GOT3 (cell line): Measurements from ENCODE around the gene SLC35F3.

Source experiments
- DNase-seq: peaks from one replicate; lab custom pipeline; 2025; ENCODE audit warnings: mixed read lengths; lab: John Stamatoyannopoulos, UW

Gene SLC35F3

DNA sequence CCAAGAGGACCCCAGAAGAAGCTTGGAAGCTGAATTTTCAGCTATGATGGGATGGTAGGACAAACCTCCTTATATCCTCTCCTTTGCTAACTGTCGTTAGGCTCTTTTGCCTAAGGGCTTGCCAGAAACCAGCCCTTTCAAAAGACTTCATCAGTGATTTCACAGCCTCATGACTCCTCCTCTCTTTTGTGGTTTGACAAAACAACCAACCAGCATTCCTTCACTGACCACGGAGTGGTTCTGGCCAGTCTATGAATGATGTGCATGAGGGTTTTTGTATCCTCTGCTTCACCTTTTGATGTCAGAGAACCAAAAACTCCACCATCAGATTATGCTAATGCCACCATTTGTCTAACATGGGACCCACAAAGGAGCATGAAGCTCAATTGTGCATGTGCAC is 351.9 kb downstream of the SLC35F3 start:
- no peak for DNase-seq

DNA sequence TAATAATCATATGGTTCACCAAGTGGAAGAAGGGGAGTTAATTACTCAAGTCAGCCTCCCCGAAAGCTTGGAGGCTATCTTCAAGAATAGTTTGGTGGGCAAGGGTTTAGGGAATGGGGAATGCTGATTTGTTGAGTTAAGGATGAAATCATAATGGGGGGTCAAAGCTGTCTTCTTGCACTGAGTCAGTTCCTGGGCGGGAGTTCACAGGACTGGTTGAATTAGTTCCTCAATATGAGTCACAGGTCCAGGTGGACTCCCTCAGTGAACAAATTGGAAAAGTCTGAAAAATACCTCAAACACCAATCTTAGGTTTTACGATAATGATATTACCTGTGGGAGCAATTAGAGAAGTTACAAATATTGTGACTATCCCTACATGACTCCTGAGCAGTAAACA is 353.6 kb downstream of the SLC35F3 start:
- DNase-seq = no peak

GRCh38 chr1:234260578-234260977 is 356.1 kb downstream of the SLC35F3 start:
- no peak for DNase-seq

- no peak for DNase-seq
Observed at GRCh38 chr1:234261545-234261944, 357.1 kb downstream of the SLC35F3 start.

- no peak for DNase-seq
Observed at GRCh38 chr1:234262007-234262753, 357.7 kb downstream of the SLC35F3 start.

- no peak for DNase-seq
Observed at GRCh38 chr1:234262754-234263105, 358.3 kb downstream of the SLC35F3 start.

DNA sequence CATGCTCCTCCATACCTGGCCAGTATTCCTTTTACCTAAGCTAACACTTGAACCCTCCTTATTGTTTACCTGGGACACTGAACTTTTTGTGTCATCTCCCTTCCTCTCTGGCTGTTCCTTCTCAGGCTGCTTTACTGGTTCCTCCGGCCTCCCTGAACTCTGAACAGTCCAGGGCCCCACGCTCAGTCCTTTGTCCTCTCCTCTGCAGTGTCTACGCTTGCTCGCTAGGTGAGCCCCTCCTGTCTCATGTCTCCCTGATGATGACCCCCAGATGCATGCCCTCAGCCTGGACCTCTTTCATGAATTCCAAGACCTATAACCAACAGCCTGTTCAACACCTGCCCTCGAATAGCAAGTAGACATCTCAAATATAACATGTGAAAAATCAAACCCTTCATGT is 360.4 kb downstream of the SLC35F3 start:
- no peak for DNase-seq

DNA sequence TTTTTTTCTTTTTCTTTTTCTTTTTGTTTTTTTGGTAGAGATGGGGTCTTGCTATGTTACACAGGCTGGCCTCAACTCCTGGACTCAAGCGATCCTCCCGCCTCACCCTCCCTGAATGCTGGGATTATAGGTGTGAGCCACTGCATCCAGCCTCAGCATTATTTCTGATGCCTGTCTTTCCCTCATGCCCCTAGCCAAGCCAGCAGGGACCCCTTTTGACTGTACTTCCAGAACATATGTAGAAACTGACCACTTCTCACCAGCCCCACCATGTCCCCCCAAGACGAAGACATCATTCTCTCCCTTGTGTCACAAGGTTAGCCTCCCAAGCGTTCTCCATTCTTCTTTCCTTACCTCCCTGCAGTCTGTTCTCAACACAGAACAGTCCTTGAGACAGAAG is 360.8 kb downstream of the SLC35F3 start:
- no peak for DNase-seq

DNA sequence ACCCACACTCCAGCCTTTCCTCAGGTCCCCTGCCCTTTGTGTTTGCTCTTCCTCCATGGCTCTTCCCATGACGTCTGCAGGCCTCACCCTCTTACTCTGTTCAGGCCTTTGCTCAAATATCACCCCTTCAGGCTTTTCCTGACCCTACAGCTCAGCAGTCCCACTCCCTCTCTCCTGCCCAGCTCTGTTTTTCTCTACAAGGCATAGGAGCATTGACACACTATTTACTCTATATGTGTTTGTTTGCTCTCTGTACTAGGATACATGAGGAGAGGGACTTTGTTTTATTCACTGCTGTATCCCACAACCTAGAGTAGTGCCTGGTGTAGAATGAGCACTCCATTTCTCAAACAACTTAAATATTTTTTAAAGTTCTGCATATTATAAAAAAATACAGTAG is 361.4 kb downstream of the SLC35F3 start:
- no peak for DNase-seq

DNA sequence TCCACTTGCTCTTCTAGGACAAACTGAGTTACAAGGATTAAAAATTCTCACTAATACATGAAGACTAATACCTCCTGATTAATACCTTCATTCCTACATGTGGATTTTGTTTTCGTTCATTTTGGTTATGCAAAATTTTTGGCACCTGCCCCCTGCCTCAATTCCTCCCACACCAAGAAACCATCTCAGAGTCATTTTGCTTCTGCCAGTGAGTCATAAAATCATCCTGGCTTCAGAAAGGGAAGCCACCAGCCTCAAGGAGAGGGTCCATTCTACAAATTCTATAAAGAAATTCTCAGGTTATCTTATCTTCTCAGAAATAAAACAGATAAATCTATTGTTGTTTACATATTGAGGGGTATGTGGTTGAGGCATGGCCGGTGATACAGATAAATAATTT is 365.6 kb downstream of the SLC35F3 start:
- no peak for DNase-seq

DNA sequence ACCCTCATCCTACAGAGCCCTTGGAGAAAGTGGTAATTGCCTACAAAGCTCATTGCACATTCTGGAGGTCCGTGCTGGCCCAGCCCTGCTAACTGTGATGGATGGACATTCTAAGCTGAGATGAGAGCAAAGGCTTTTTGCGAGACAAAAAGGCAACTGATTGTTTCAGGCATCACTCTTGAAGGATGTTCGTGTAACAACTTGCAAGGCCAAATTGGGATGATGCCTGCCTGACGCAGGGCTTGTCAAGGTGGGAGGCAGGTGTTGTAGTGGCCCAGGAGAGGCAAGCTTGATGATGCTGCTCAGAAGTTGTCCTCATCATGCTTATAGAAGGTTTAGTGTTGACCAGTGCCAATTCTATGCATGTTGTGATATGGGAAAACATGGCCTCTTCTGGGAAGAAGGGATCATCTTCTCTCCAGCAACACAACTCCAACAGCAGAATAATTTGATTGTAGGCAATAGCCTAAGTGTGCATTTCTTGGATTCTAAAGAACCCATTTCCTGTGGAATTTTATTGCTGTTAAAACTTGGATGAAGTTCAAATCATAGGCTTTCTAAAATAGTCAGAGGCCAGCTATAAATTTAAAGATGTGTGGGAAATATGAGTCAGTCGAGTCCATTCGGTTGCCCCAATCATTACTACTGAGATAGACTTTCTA is 366.2 kb downstream of the SLC35F3 start:
- DNase-seq = no peak

DNA sequence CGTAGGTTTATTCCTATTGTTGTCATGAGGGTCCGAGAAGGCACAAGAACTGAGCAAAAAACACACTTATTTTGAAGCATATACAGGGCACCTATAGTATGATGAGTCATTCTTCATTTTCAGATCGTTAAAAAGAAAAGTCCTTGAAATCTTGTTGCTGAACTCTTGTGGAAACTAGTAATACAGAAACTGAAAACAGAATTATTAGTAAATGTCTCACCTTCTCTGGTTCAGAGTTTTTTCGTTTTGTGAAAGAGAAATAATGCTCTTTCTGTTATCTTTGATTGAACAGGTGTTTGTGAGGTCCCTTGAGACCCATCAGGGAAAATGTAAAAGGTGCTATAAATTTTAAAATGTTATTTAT is 366.7 kb downstream of the SLC35F3 start:
- DNase-seq = no peak

DNA sequence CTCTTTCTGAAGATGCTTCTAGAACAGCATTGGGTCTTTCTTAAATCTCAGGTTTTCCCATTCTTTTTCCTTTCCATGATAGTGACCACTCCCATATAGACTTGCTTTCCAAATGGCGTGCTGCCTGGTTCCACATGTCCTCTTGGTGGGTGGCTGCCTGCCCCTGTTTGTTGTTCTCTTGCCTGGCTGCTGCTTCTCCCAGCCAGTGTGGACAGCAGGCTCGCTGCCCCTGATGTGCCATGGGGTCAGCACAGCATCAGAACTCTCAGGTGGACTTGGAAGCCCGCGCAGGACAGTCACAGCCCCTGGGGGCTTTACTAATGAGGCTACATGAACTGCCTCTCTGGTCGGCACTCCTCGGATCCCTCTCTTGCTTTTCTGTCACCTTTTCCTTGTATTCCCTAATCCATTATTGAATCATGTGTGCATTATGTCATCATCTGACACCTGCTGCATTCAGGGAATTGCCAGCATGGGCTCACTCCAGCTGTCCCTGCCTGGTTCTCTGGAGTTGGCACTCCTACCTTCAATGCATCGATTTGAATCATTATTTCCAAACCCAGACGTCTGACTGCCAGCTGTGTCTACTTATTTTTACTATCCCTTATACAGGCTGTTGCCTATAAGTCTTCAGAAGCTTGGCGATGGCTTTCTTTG is 368.3 kb downstream of the SLC35F3 start:
- no peak for DNase-seq

DNA sequence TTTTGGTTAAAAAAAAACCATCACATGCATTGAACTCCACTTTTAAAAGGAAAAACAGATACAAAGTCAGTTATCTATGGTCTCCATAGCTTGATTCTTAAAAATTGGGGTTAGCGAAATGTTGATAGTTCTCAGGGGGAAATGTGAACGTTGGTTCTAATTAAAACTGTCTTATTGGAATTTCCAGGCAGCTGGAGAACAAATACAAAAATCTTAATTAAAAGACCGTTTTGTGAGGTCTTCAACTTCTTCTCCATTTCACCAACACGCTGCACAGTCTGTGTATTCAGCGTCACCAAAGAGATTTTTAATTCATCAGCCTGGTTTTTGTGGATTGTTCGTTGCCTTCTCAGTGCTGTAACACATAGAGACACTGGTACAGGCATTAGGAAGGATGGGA is 369.5 kb downstream of the SLC35F3 start:
- no peak for DNase-seq

- DNase-seq = no peak
Observed at GRCh38 chr1:234276151-234276788, 371.8 kb downstream of the SLC35F3 start.

GRCh38 chr1:234277161-234277868 is 372.8 kb downstream of the SLC35F3 start:
- no peak for DNase-seq

DNA sequence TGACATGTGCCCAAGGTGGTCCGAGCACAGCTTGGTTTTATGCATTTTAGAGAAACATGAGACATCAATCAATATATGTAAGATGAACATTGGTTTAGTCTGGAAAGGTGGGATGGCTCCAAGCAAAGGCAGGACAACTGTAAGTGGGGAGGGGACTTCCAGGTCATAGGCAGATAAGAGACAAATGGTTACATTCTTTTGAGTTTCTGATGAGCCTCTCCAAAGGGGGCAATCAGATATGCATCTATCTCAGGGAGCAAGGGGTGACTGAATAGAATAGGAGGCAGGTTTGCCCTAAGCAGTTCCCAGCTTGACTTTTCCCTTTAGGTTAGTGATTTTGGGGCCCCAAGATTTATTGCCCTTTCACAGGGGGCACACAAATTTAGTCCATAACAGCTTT is 374.5 kb downstream of the SLC35F3 start:
- no peak for DNase-seq

GRCh38 chr1:234280500-234280899 is 376.0 kb downstream of the SLC35F3 start:
- no peak for DNase-seq

GRCh38 chr1:234281826-234282489 is 377.5 kb downstream of the SLC35F3 start:
- no peak for DNase-seq

DNA sequence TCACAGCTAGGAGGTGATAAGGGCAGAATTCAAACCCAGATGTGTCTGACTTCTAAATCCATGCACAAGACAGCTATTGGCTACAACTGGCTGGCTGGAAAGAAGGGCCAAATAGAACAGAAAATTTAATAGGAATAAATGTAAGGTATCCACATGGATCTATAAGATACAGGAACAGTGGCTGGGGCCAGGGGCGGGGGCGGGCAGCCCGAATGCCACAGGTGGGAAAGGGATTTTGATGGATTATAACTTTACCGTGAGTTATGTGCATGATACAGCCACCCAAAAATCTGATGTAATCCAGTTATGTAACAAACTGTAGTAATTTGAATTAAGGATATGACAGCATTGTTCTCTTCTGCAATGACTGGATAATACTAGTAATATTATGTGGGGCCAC is 381.7 kb downstream of the SLC35F3 start:
- no peak for DNase-seq

DNA sequence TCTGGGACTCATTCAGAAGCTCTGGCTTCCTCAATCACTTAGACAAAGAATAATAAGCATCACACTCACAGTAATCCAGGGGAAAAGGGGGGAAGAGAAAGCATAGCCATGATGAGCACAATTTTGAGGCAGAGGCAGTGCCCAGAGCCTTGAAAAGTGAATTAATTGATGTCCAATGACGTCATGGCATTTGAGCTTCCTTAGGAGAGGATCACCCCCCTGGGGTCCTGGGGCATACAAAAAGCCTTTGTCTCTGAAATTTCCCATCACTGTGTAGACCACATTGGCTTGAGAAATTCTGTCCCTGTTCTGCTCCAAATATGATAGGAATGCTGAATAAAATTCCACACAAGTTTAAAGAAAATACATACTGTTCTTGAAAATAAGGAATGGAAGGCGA is 384.5 kb downstream of the SLC35F3 start:
- DNase-seq = no peak
